ENCODE results near the gene HMGXB3.

The HMGXB3 gene

GRCh38 chr5:150069672-150070627, 69.4 kb downstream of the HMGXB3 start:
- Histone ChIP-seq H2AFZ (ENCODE audit: low read depth, low read length, severe bottlenecking) (no peak overlapping the region), H3K79me2 (ENCODE audit: insufficient read depth, low read length) (no peaks in the 10 kb centered on the region), H3K9ac (ENCODE audit: low read length) (no peak overlapping the region), H3F3A (ENCODE audit: insufficient read depth) (no peaks in the 10 kb centered on the region), H3K27ac (ENCODE audit: low read depth, low read length) (no peak overlapping the region), H3K36me3 (ENCODE audit: low read length) (no peaks in the 10 kb centered on the region), H3K9me3 (ENCODE audit: insufficient read depth, low read length) (no peaks in the 10 kb centered on the region), H3K9me2 (replicated peaks; ENCODE audit: insufficient read depth, low read length) (no peaks in the 10 kb centered on the region), H3K4me2 (ENCODE audit: low read depth, low read length, poor library complexity, severe bottlenecking) (no peak overlapping the region), H4K20me1 (ENCODE audit: low read depth, low read length) (no peaks in the 10 kb centered on the region), H3K27me3 (ENCODE audit: low read length) (no peaks in the 10 kb centered on the region), H3K4me3 (ENCODE audit: insufficient read depth, low read length, poor library complexity, severe bottlenecking) (no peak overlapping the region)
- TF ChIP-seq EZH2phosphoT487 (conservative IDR thresholded peaks at IDR 0.05; ENCODE audit: low read length): no peak
- no peak for TF ChIP-seq CTCF (IDR thresholded peaks at IDR 0.05; ENCODE audit: insufficient read depth, low read length, poor library complexity, severe bottlenecking)

DNA sequence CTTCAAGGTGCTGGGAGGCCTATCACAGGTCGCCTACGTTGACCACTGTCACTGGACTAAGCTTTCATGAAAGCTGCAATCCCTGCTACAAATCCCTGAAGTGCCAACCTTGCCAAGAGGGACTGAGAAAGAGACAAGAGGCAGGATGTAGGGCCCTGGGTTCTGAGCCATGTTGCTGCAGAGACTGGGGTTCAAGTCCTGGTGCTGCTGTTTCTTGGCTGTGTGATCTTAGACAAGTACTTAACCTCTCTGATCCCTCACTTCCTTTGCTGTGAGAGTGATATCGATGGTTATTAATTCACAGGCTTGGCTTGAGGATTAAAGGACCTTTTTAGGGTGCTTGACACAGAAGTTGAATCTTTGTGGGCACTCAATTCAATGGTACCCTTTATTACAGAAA, 70.3 kb downstream of the HMGXB3 start:
- H3K79me2 ChIP-seq (ENCODE audit: insufficient read depth, low read length): no peaks in the 10 kb centered on the region
- no peaks in the 10 kb centered on the region for H3K27me3 ChIP-seq (ENCODE audit: low read length)
- no peak overlapping the region for H3K9ac ChIP-seq (ENCODE audit: low read length)
- no peaks in the 10 kb centered on the region for H4K20me1 ChIP-seq (ENCODE audit: low read depth, low read length)
- H2AFZ ChIP-seq (ENCODE audit: low read depth, low read length, severe bottlenecking): no peak overlapping the region
- H3K9me3 ChIP-seq (ENCODE audit: insufficient read depth, low read length): no peaks in the 10 kb centered on the region
- no peak overlapping the region for H3K4me3 ChIP-seq (ENCODE audit: insufficient read depth, low read length, poor library complexity, severe bottlenecking)
- H3K4me2 ChIP-seq (ENCODE audit: low read depth, low read length, poor library complexity, severe bottlenecking): no peak overlapping the region
- H3K36me3 ChIP-seq (ENCODE audit: low read length): no peaks in the 10 kb centered on the region
- H3F3A ChIP-seq (ENCODE audit: insufficient read depth): no peaks in the 10 kb centered on the region
- no peaks in the 10 kb centered on the region for H3K9me2 ChIP-seq (replicated peaks; ENCODE audit: insufficient read depth, low read length)
- TF ChIP-seq EZH2phosphoT487 (conservative IDR thresholded peaks at IDR 0.05; ENCODE audit: low read length) (no peak), CTCF (IDR thresholded peaks at IDR 0.05; ENCODE audit: insufficient read depth, low read length, poor library complexity, severe bottlenecking) (no peak)
- no peak overlapping the region for H3K27ac ChIP-seq (ENCODE audit: low read depth, low read length)

- no peaks in the 10 kb centered on the region for H3K36me3 ChIP-seq (ENCODE audit: low read length)
- TF ChIP-seq EZH2phosphoT487 (conservative IDR thresholded peaks at IDR 0.05; ENCODE audit: low read length) (no peak), CTCF (IDR thresholded peaks at IDR 0.05; ENCODE audit: insufficient read depth, low read length, poor library complexity, severe bottlenecking) (no peak)
Observed at GRCh38 chr5:150073086-150073625, 72.6 kb downstream of the HMGXB3 start.

More at GRCh38 chr5:150073086-150073625, 72.6 kb downstream of the HMGXB3 start:
- no peaks in the 10 kb centered on the region for H3K79me2 ChIP-seq (ENCODE audit: insufficient read depth, low read length)
- H4K20me1 ChIP-seq (ENCODE audit: low read depth, low read length): no peaks in the 10 kb centered on the region
- no peak overlapping the region for H3K9ac ChIP-seq (ENCODE audit: low read length)
- no peaks in the 10 kb centered on the region for H3F3A ChIP-seq (ENCODE audit: insufficient read depth)
- no peaks in the 10 kb centered on the region for H3K9me2 ChIP-seq (replicated peaks; ENCODE audit: insufficient read depth, low read length)
- no peak overlapping the region for H2AFZ ChIP-seq (ENCODE audit: low read depth, low read length, severe bottlenecking)
- no peaks in the 10 kb centered on the region for H3K9me3 ChIP-seq (ENCODE audit: insufficient read depth, low read length)
- H3K4me2 ChIP-seq (ENCODE audit: low read depth, low read length, poor library complexity, severe bottlenecking): no peak overlapping the region
- H3K27ac ChIP-seq (ENCODE audit: low read depth, low read length): no peak overlapping the region
- no peak overlapping the region for H3K4me3 ChIP-seq (ENCODE audit: insufficient read depth, low read length, poor library complexity, severe bottlenecking)
- no peaks in the 10 kb centered on the region for H3K27me3 ChIP-seq (ENCODE audit: low read length)
